GM13977 (cell line): ENCODE data around the gene ACSL6.

Experiments
- DNase-seq: peaks from one replicate; pipeline ENCODE4 v3.0.0; 2012; ENCODE audit warnings: low spot score
- CTCF ChIP-seq: IDR thresholded peaks from 2 replicates; pipeline ENCODE4 v1.5.1; 2012; ENCODE audit warnings: mild to moderate bottlenecking, control low read depth; ENCODE audit not compliant: insufficient read depth; ENCODE audit errors: extremely low read depth, missing control alignments
- in situ Hi-C: fragments of 300-500 bp; cut with MboI; formaldehyde crosslinking; loops from one replicate; pipeline ENCODE4 v1.12.0; 2022; ENCODE audit warnings: low sequenced_read_pairs, low pct_unique_long_range_greater_than_20kb, mixed read lengths, inconsistent platforms; ENCODE audit not compliant: unreplicated experiment

ACSL6 gene

GRCh38 chr5:131974956-131975726 lies 36.3 kb downstream of the ACSL6 start:
- DNase-seq = no peak
- in situ Hi-C loops = no loop called here
- no peak for TF ChIP-seq CTCF

- in situ Hi-C loops = no loop called here
- TF ChIP-seq CTCF = no peak
- no peak for DNase-seq
Measured at GRCh38 chr5:131974622-131974955, 36.9 kb downstream of the ACSL6 start.

- no peak for DNase-seq
- no peak for TF ChIP-seq CTCF
- in situ Hi-C loops = no loop called here
Measured at GRCh38 chr5:131974016-131974415, 37.4 kb downstream of the ACSL6 start.

GRCh38 chr5:131973089-131973712 lies 38.3 kb downstream of the ACSL6 start:
- no peak for TF ChIP-seq CTCF
- in situ Hi-C loops = no loop called here
- DNase-seq = no peak

- in situ Hi-C loops = no loop called here
- TF ChIP-seq CTCF = no peak
- DNase-seq = no peak
Measured at GRCh38 chr5:131968396-131968954, 43.0 kb downstream of the ACSL6 start.

GRCh38 chr5:131966551-131966950 lies 44.9 kb downstream of the ACSL6 start:
- DNase-seq = no peak
- no peak for TF ChIP-seq CTCF
- in situ Hi-C loops = no loop called here
